ENCODE measurements around the gene GRAMD1C.

The GRAMD1C gene

GRCh38 chr3:113912552-113913236 lies 74.1 kb downstream of the GRAMD1C start:
- DNase-seq = peak; percentile 33

GRCh38 chr3:113914646-113915045 lies 76.1 kb downstream of the GRAMD1C start:
- ATAC-seq (ENCODE audit: insufficient read depth, low read depth) (no peak), DNase-seq (no peak)
- H3K9ac ChIP-seq (ENCODE audit: low read depth, low read length) = no peak overlapping the region
- TF ChIP-seq CTCF (IDR thresholded peaks at IDR 0.05; ENCODE audit: borderline replicate concordance, extremely low read depth, low read length, poor library complexity, severe bottlenecking) = no peak
- no peak for TF ChIP-seq EZH2 (IDR thresholded peaks at IDR 0.05; ENCODE audit: borderline replicate concordance, low read depth, low read length, severe bottlenecking)
- no peak overlapping the region for H3K27ac ChIP-seq (ENCODE audit: low read length)
- H3K79me2 ChIP-seq (ENCODE audit: insufficient read depth, low read length) = no peaks in the 10 kb centered on the region
- no peaks in the 10 kb centered on the region for H3K9me3 ChIP-seq (ENCODE audit: insufficient read depth, low read length, severe bottlenecking)
- H3K27me3 ChIP-seq (ENCODE audit: insufficient read depth, low read length, poor library complexity) = no peaks in the 10 kb centered on the region
- no peaks in the 10 kb centered on the region for H3K36me3 ChIP-seq (ENCODE audit: insufficient read depth, low read length)
- H3K4me3 ChIP-seq (ENCODE audit: low read depth in 1 of 2, low read length in 2 of 2) = no peak overlapping the region
- H4K20me1 ChIP-seq (ENCODE audit: insufficient read depth, low read length) = no peaks in the 10 kb centered on the region
- no peak overlapping the region for H2AFZ ChIP-seq (ENCODE audit: low read depth, low read length)
- peaks cover 5% of the 10 kb centered on the region; the same call in 1 of the 2 replicates for H3K4me1 ChIP-seq (ENCODE audit: insufficient read depth, low read length)
- H3K4me2 ChIP-seq (ENCODE audit: insufficient read depth, low read length) = no peak overlapping the region

More at GRCh38 chr3:113912552-113913236, 74.1 kb downstream of the GRAMD1C start:
- TF ChIP-seq EZH2 (IDR thresholded peaks at IDR 0.05; ENCODE audit: borderline replicate concordance, low read depth, low read length, severe bottlenecking) (no peak), CTCF (IDR thresholded peaks at IDR 0.05; ENCODE audit: borderline replicate concordance, extremely low read depth, low read length, poor library complexity, severe bottlenecking) (peak; percentile 78)
- peak overlapping the region; percentile 19; the same call in 1 of the 2 replicates for H2AFZ ChIP-seq (ENCODE audit: low read depth, low read length)
- H4K20me1 ChIP-seq (ENCODE audit: insufficient read depth, low read length) = no peaks in the 10 kb centered on the region
- H3K79me2 ChIP-seq (ENCODE audit: insufficient read depth, low read length) = no peaks in the 10 kb centered on the region
- peak overlapping the region; percentile 33; the same call in 1 of the 2 replicates for H3K4me2 ChIP-seq (ENCODE audit: insufficient read depth, low read length)
- no peaks in the 10 kb centered on the region for H3K9me3 ChIP-seq (ENCODE audit: insufficient read depth, low read length, severe bottlenecking)
- ATAC-seq (ENCODE audit: insufficient read depth, low read depth) = peak; percentile 84
- no peaks in the 10 kb centered on the region for H3K27me3 ChIP-seq (ENCODE audit: insufficient read depth, low read length, poor library complexity)
- H3K27ac ChIP-seq (ENCODE audit: low read length) = no peak overlapping the region
- no peaks in the 10 kb centered on the region for H3K36me3 ChIP-seq (ENCODE audit: insufficient read depth, low read length)
- H3K9ac ChIP-seq (ENCODE audit: low read depth, low read length) = no peak overlapping the region
- H3K4me3 ChIP-seq (ENCODE audit: low read depth in 1 of 2, low read length in 2 of 2) = no peak overlapping the region
- H3K4me1 ChIP-seq (ENCODE audit: insufficient read depth, low read length) = peaks cover 5% of the 10 kb centered on the region; the same call in 1 of the 2 replicates

DNA sequence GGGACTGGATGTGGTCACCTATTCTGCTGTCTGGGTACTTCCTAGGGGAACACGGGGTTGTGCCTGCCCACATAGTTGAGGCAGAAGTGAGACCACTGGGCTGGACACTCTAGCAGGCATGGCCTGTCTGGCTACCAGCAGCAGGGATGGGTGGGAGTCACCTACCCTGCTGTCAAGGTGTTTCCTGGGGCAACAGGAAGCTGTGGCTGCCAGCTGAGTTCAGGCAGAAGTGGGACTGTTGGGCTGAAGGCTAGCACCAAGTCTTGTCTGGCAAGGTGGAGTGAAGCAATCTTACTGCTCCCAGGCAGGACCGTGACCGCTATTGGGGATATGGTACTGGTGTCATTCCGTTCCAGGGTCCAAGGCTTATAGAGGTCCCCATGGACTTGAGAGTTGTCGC lies 89.0 kb downstream of the GRAMD1C start:
- ATAC-seq (ENCODE audit: insufficient read depth, low read depth) (peak; percentile 66), DNase-seq (peak; percentile 14)
- Histone ChIP-seq H3K36me3 (ENCODE audit: insufficient read depth, low read length) (no peaks in the 10 kb centered on the region), H3K27me3 (ENCODE audit: insufficient read depth, low read length, poor library complexity) (no peaks in the 10 kb centered on the region), H3K9ac (ENCODE audit: low read depth, low read length) (no peak overlapping the region), H4K20me1 (ENCODE audit: insufficient read depth, low read length) (no peaks in the 10 kb centered on the region), H3K79me2 (ENCODE audit: insufficient read depth, low read length) (no peaks in the 10 kb centered on the region), H3K4me3 (ENCODE audit: low read depth in 1 of 2, low read length in 2 of 2) (no peak overlapping the region), H3K27ac (ENCODE audit: low read length) (no peak overlapping the region), H3K4me1 (ENCODE audit: insufficient read depth, low read length) (no peaks in the 10 kb centered on the region), H3K9me3 (ENCODE audit: insufficient read depth, low read length, severe bottlenecking) (no peaks in the 10 kb centered on the region), H3K4me2 (ENCODE audit: insufficient read depth, low read length) (no peak overlapping the region), H2AFZ (ENCODE audit: low read depth, low read length) (no peak overlapping the region)
- no peak for TF ChIP-seq EZH2 (IDR thresholded peaks at IDR 0.05; ENCODE audit: borderline replicate concordance, low read depth, low read length, severe bottlenecking)
- no peak for TF ChIP-seq CTCF (IDR thresholded peaks at IDR 0.05; ENCODE audit: borderline replicate concordance, extremely low read depth, low read length, poor library complexity, severe bottlenecking)
